ENCODE data around the gene CST11. TPM values are rescaled to one million over a fixed set of nuclear protein-coding genes. Genes with fewer than 3 reads are reported as not detected.

The CST11 gene
- polyA plus RNA-seq, 3 donors: 0.26 TPM; not detected in 2

- DNase-seq: no peak
Observed at GRCh38 chr20:23454816-23455215, 2.1 kb upstream of the CST11 start.

GRCh38 chr20:23453549-23454543 is 1.2 kb upstream of the CST11 start:
- no peak for DNase-seq

GRCh38 chr20:23451956-23452487 is 654 bp downstream of the CST11 start:
- no peak for DNase-seq

- no peak for DNase-seq
Observed at GRCh38 chr20:23450877-23451276, 1.8 kb downstream of the CST11 start.

- no peak for DNase-seq
Observed at GRCh38 chr20:23449421-23449820, 3.3 kb downstream of the CST11 start.

- DNase-seq: no peak
Observed at GRCh38 chr20:23448167-23448566, 4.5 kb downstream of the CST11 start.

GRCh38 chr20:23446505-23446904 is 6.2 kb downstream of the CST11 start:
- no peak for DNase-seq

GRCh38 chr20:23445596-23446217 is 7.0 kb downstream of the CST11 start:
- DNase-seq: no peak

GRCh38 chr20:23444859-23445258 is 7.8 kb downstream of the CST11 start:
- no peak for DNase-seq

GRCh38 chr20:23442436-23442835 is 10.2 kb downstream of the CST11 start:
- DNase-seq: no peak

- DNase-seq: peak; percentile 73
Observed at GRCh38 chr20:23441850-23442313, 10.8 kb downstream of the CST11 start.

- DNase-seq: no peak
Observed at GRCh38 chr20:23440004-23440403, 12.7 kb downstream of the CST11 start.

GRCh38 chr20:23438661-23439060 is 14.0 kb downstream of the CST11 start:
- DNase-seq: no peak

- DNase-seq: no peak
Observed at GRCh38 chr20:23437126-23437899, 15.4 kb downstream of the CST11 start.

- no peak for DNase-seq
Observed at GRCh38 chr20:23436681-23437080, 16.0 kb downstream of the CST11 start.

- no peak for DNase-seq
Observed at GRCh38 chr20:23435626-23436539, 16.8 kb downstream of the CST11 start.

GRCh38 chr20:23434521-23435313 is 18.0 kb downstream of the CST11 start:
- no peak for DNase-seq

- DNase-seq: no peak
Observed at GRCh38 chr20:23433628-23434027, 19.0 kb downstream of the CST11 start.

GRCh38 chr20:23425129-23425528 is 27.5 kb downstream of the CST11 start:
- no peak for DNase-seq
